ENCODE measurements around the gene CD40. TPM values are rescaled to one million over a fixed set of nuclear protein-coding genes. Genes with fewer than 3 reads are reported as not detected.

The CD40 gene
- total RNA-seq, 1 experiment from 2014 or later, result 14.1 TPM

- Histone ChIP-seq H3K4me3 (ENCODE audit: low read depth in 2 of 2, low read length in 2 of 2) (peak overlapping the region; percentile 62 to 81; a peak in 3 of 4 replicates), H3K27me3 (ENCODE audit: control insufficient read depth, insufficient read depth, low read length) (no peaks in the 10 kb centered on the region), H3K4me1 (ENCODE audit: control insufficient read depth, insufficient read depth, low read length) (peaks cover 13% of the 10 kb centered on the region; the same call in 1 of the 2 replicates), H3K36me3 (ENCODE audit: control insufficient read depth, insufficient read depth, low read length) (no peaks in the 10 kb centered on the region), H3K27ac (ENCODE audit: low read length) (peak overlapping the region; percentile 60), H3K9me3 (ENCODE audit: control insufficient read depth, insufficient read depth, low read depth, low read length) (no peaks in the 10 kb centered on the region)
- intact Hi-C loops (cut with micrococcal nuclease; ENCODE audit: unreplicated experiment) (no loop called here), in situ Hi-C loops (cut with HindIII; ENCODE audit: low pct_unique_long_range_greater_than_20kb, low sequenced_read_pairs) (no loop called here)
- POLR2A ChIA-PET, result no interaction called here
- ATAC-seq, result no peak
- BruUV-seq (replicated peaks), result no TSS peak
- CTCF ChIA-PET, result interaction anchor here (0.9 kb wide), 1 partner anchor 13 kb away, joined by 3 read pairs; no protein-coding TSS in a partner anchor
- TF ChIP-seq CTCF (IDR thresholded peaks at IDR 0.05) (no peak), TCF7L2 (IDR thresholded peaks at IDR 0.05; ENCODE audit: low read depth, low read length) (no peak), REST (IDR thresholded peaks at IDR 0.05; ENCODE audit: insufficient read depth in 1 of 2, low read depth in 2 of 2, low read length in 1 of 2) (no peak)
- no peak for DNase-seq (ENCODE audit: low read depth, low spot score)
These were observed 973 bp downstream of the CD40 start for GRCh38 chr20:46119028-46119546.

GRCh38 chr20:46119547-46119946 is 1.4 kb downstream of the CD40 start:
- H3K4me1 ChIP-seq (ENCODE audit: control insufficient read depth, insufficient read depth, low read length), result peaks cover 13% of the 10 kb centered on the region; the same call in 1 of the 2 replicates
- DNase-seq (ENCODE audit: low read depth, low spot score) (no peak), ATAC-seq (no peak)
- no peaks in the 10 kb centered on the region for H3K27me3 ChIP-seq (ENCODE audit: control insufficient read depth, insufficient read depth, low read length)
- H3K27ac ChIP-seq (ENCODE audit: low read length), result no peak overlapping the region
- BruUV-seq (replicated peaks), result TSS peak; percentile 84
- in situ Hi-C loops (cut with HindIII; ENCODE audit: low pct_unique_long_range_greater_than_20kb, low sequenced_read_pairs), result no loop called here
- 0 out of 2 replicates have a peak, but pooled peaks cover 2% of the 10 kb centered on the region for H3K36me3 ChIP-seq (ENCODE audit: control insufficient read depth, insufficient read depth, low read length)
- H3K9me3 ChIP-seq (ENCODE audit: control insufficient read depth, insufficient read depth, low read depth, low read length), result no peaks in the 10 kb centered on the region
- intact Hi-C loops (cut with micrococcal nuclease; ENCODE audit: unreplicated experiment), result no loop called here
- POLR2A ChIA-PET, result no interaction called here
- H3K4me3 ChIP-seq (ENCODE audit: low read depth in 2 of 2, low read length in 2 of 2), result no peak overlapping the region
- TF ChIP-seq REST (IDR thresholded peaks at IDR 0.05; ENCODE audit: insufficient read depth in 1 of 2, low read depth in 2 of 2, low read length in 1 of 2) (no peak), TCF7L2 (IDR thresholded peaks at IDR 0.05; ENCODE audit: low read depth, low read length) (no peak), CTCF (IDR thresholded peaks at IDR 0.05) (no peak), SIN3A (IDR thresholded peaks at IDR 0.05; ENCODE audit: borderline replicate concordance, insufficient read depth, low read depth, low read length) (no peak), POLR2AphosphoS5 (IDR thresholded peaks at IDR 0.05; ENCODE audit: low read depth, low read length) (no peak)
- CTCF ChIA-PET, result interaction anchor here (0.9 kb wide), 1 partner anchor 13 kb away, joined by 3 read pairs; no protein-coding TSS in a partner anchor
